HCT116 (cell line): ENCODE results near the gene FGGY. TPM values are rescaled to one million over a fixed set of nuclear protein-coding genes. Genes with fewer than 3 reads are reported as not detected.

Experiments
- ATAC-seq: fragments of 200-7000 bp; cut with Tn5 transposase; 2 replicates; pipeline ENCODE4 v1.9.1; 2020; ENCODE audit warnings: mild to moderate bottlenecking, moderate library complexity
- BruUV-seq: library from RNA; stranded (reverse); fragments of 400-500 nt; replicated peaks from 2 replicates; lab custom pipeline; 2021; lab: Mats Ljungman, UMichigan
- CTCF ChIA-PET: fragments of 300-600 bp; sonication (Branson Sonifier 250); formaldehyde crosslinking; loops from one replicate; lab custom pipeline; 2021; ENCODE audit warnings: antibody characterized with exemption; lab: Charles Lee
- POLR2A ChIA-PET: fragments of 300-600, 350-600 bp; sonication (Branson Sonifier 250); formaldehyde crosslinking; loops from one replicate; lab custom pipeline; 2021; ENCODE audit warnings: antibody characterized with exemption; lab: Charles Lee
- RAD21 ChIA-PET, 2 experiments: fragments of 300-600 bp; sonication (Branson Sonifier 250); formaldehyde crosslinking; loops; one replicate each; lab custom pipeline; 2023; ENCODE audit warnings: low total read pairs in 2 of 2; ENCODE audit not compliant: uncharacterized antibody in 2 of 2, unreplicated experiment in 2 of 2, low non-redundant PET in 1 of 2; lab: Charles Lee
- DNase-seq: peaks from one replicate; pipeline ENCODE4 v3.0.0-alpha.2; 2010; ENCODE audit warnings: low read depth, low spot score
- H2AFZ ChIP-seq: fragments of 200-600 bp; shearing (Covaris generic), sonication (generic); 2 replicates; pipeline ENCODE4 v1.6.1; 2017; ENCODE audit warnings: low read depth, mixed run types, mixed read lengths, antibody characterized with exemption, low read length; ENCODE audit not compliant: poor library complexity, severe bottlenecking
- H3K27ac ChIP-seq: 2 replicates; pipeline ENCODE4 v1.5.1; 2012; ENCODE audit warnings: low read depth, low read length
- H3K27me3 ChIP-seq: fragments of 200-600 bp; sonication (generic); 2 replicates; pipeline ENCODE4 v1.6.1; 2016; ENCODE audit warnings: mixed run types, low read length, mixed read lengths; ENCODE audit not compliant: insufficient read depth
- H3K36me3 ChIP-seq, 2 experiments: fragments of 200-500 bp in 1 of 2; fragments of 200-600 bp in 1 of 2; sonication (Bioruptor generic) in 1 of 2; sonication (generic) in 1 of 2; 2 replicates each; pipeline versions ENCODE4 v1.5.1 to v1.6.1; 2014 to 2016; ENCODE audit warnings: low read length in 2 of 2, inconsistent platforms in 1 of 2, mixed read lengths in 1 of 2, mixed run types in 1 of 2; ENCODE audit not compliant: insufficient read depth in 2 of 2, control insufficient read depth in 1 of 2
- H3K4me1 ChIP-seq, 2 experiments: fragments of 200-600 bp in 1 of 2; sonication (generic) in 1 of 2; 2 replicates each; pipeline versions ENCODE4 v1.5.1 to v1.6.1; 2012 to 2017; ENCODE audit warnings: low read length in 2 of 2, inconsistent platforms in 1 of 2, mild to moderate bottlenecking in 1 of 2, mixed read lengths in 1 of 2, mixed run types in 1 of 2, moderate library complexity in 1 of 2; ENCODE audit not compliant: insufficient read depth in 2 of 2, control insufficient read depth in 1 of 2
- H3K4me2 ChIP-seq: fragments of 200-600 bp; sonication (generic); 2 replicates; pipeline ENCODE4 v1.6.1; 2017; ENCODE audit warnings: mixed run types, low read length, mixed read lengths
- H3K4me3 ChIP-seq, 2 experiments: fragments of 200-600 bp in 1 of 2; sonication (generic) in 1 of 2; replicated peaks in 1 of 2; 2 replicates each; pipeline ENCODE4 v1.5.1; 2011 to 2016; ENCODE audit warnings: low read length in 2 of 2, control low read depth in 1 of 2, low read depth in 1 of 2, mild to moderate bottlenecking in 1 of 2, mixed read lengths in 1 of 2, mixed run types in 1 of 2
- H3K79me2 ChIP-seq: fragments of 200-600 bp; sonication (generic); 2 replicates; pipeline ENCODE4 v1.6.1; 2017; ENCODE audit warnings: mild to moderate bottlenecking, mixed run types, low read length, moderate library complexity, mixed read lengths; ENCODE audit not compliant: insufficient read depth
- H3K9ac ChIP-seq: fragments of 200-600 bp; sonication (generic); 2 replicates; pipeline ENCODE4 v1.6.1; 2016; ENCODE audit warnings: low read length, mixed read lengths
- H3K9me2 ChIP-seq: fragments of 200-600 bp; sonication (generic), shearing (Covaris generic); 2 replicates; pipeline ENCODE4 v1.6.1; 2017; ENCODE audit warnings: mixed run types, mild to moderate bottlenecking, moderate library complexity; ENCODE audit not compliant: insufficient read depth
- H3K9me3 ChIP-seq, 2 experiments: fragments of 200-500 bp in 1 of 2; fragments of 200-600 bp in 1 of 2; sonication (Bioruptor generic) in 1 of 2; sonication (generic) in 1 of 2; 2 replicates each; pipeline ENCODE4 v1.6.1; 2014 to 2017; ENCODE audit warnings: low read length in 2 of 2, mixed read lengths in 2 of 2, inconsistent platforms in 1 of 2, low read depth in 1 of 2, mild to moderate bottlenecking in 1 of 2, mixed run types in 1 of 2, moderate library complexity in 1 of 2; ENCODE audit not compliant: control insufficient read depth in 1 of 2, insufficient read depth in 1 of 2
- H4K20me1 ChIP-seq: fragments of 200-600 bp; sonication (generic), shearing (Covaris generic); 2 replicates; pipeline ENCODE4 v1.6.1; 2017; ENCODE audit warnings: mixed run types, mild to moderate bottlenecking, moderate library complexity; ENCODE audit not compliant: insufficient read depth
- ATF3 ChIP-seq: IDR thresholded peaks from 2 replicates; pipeline ENCODE4 v1.6.1; 2012
- CBX3 ChIP-seq: IDR thresholded peaks from 2 replicates; pipeline ENCODE4 v1.6.1; 2012; ENCODE audit warnings: low read depth
- CTCF ChIP-seq, 3 experiments: fragments of 200-600 bp in 1 of 3; sonication (generic) in 1 of 3; IDR thresholded peaks in 2 of 3; conservative IDR thresholded peaks in 1 of 3; 2 replicates each; pipeline ENCODE4 v1.5.1; 2012 to 2017; ENCODE audit warnings: low read depth in 2 of 3, low read length in 2 of 3, antibody characterized with exemption in 1 of 3, borderline replicate concordance in 1 of 3, control low read depth in 1 of 3, mild to moderate bottlenecking in 1 of 3, mixed read lengths in 1 of 3, mixed run types in 1 of 3, moderate library complexity in 1 of 3; ENCODE audit not compliant: insufficient read depth in 1 of 3
- EGR1 ChIP-seq: IDR thresholded peaks from 2 replicates; pipeline ENCODE4 v1.6.1; 2012; ENCODE audit warnings: low read depth
- ELF1 ChIP-seq: IDR thresholded peaks from 2 replicates; pipeline ENCODE4 v1.6.1; 2012; ENCODE audit warnings: low read depth, borderline replicate concordance
- EZH2phosphoT487 ChIP-seq: fragments of 200-600 bp; IDR thresholded peaks from 2 replicates; pipeline ENCODE4 v1.6.1; 2018; ENCODE audit warnings: antibody characterized with exemption, borderline replicate concordance
- FOSL1 ChIP-seq: IDR thresholded peaks from 2 replicates; pipeline ENCODE4 v1.6.1; 2012; ENCODE audit warnings: low read depth
- JUND ChIP-seq: IDR thresholded peaks from 2 replicates; pipeline ENCODE4 v1.6.1; 2012
- MAX ChIP-seq: IDR thresholded peaks from 2 replicates; pipeline ENCODE4 v1.6.1; 2012
- POLR2A ChIP-seq: IDR thresholded peaks from 2 replicates; pipeline ENCODE4 v1.7.0; 2011; ENCODE audit warnings: borderline replicate concordance; ENCODE audit not compliant: insufficient read depth, insufficient read length; ENCODE audit errors: extremely low read depth
- RAD21 ChIP-seq: IDR thresholded peaks from 2 replicates; pipeline ENCODE4 v1.6.1; 2012; ENCODE audit warnings: low read depth, mild to moderate bottlenecking
- REST ChIP-seq: IDR thresholded peaks from 2 replicates; pipeline ENCODE4 v1.6.1; 2012; ENCODE audit warnings: low read depth
- SP1 ChIP-seq: IDR thresholded peaks from 2 replicates; pipeline ENCODE4 v1.6.1; 2012; ENCODE audit warnings: low read depth
- TCF7L2 ChIP-seq: IDR thresholded peaks from 2 replicates; pipeline ENCODE4 v1.7.0; 2011; ENCODE audit warnings: borderline replicate concordance, inconsistent platforms; ENCODE audit not compliant: insufficient read depth, insufficient read length; ENCODE audit errors: extremely low read depth
- ZFX ChIP-seq: fragments of 450-650 bp; IDR thresholded peaks from 2 replicates; pipeline ENCODE4 v1.6.1; 2017
- ZNF274 ChIP-seq: fragments of 200-500 bp; sonication (Bioruptor generic); IDR thresholded peaks from 2 replicates; pipeline ENCODE4 v1.6.1; 2014; ENCODE audit warnings: mild to moderate bottlenecking, low read depth, low read length, inconsistent platforms
- intact Hi-C: fragments of 100-400 bp; cut with micrococcal nuclease; formaldehyde crosslinking; loops from 2 replicates; pipeline ENCODE4 v1.10.0; 2022
- total RNA-seq: library from RNA; stranded (reverse); gene quantifications from one replicate; pipeline ENCODE4 v1.2.1, GENCODE V29; 2021; ENCODE audit not compliant: unreplicated experiment

FGGY gene
- total RNA-seq, 1 experiment from 2014 or later = 10.6 TPM

GRCh38 chr1:59401581-59401980 is 104.7 kb downstream of the FGGY start:
- CTCF ChIA-PET = no interaction called here
- no peaks in the 10 kb centered on the region for H3K9me2 ChIP-seq
- no peaks in the 10 kb centered on the region for H3K27me3 ChIP-seq
- no peak overlapping the region for H3K4me3 ChIP-seq
- H3K4me2 ChIP-seq = no peak overlapping the region
- no peak for DNase-seq
- H3K9ac ChIP-seq = no peak overlapping the region
- H4K20me1 ChIP-seq = no peaks in the 10 kb centered on the region
- no peak for ATAC-seq
- H3K4me1 ChIP-seq = no peaks in the 10 kb centered on the region
- no peak for TF ChIP-seq MAX
- TF ChIP-seq EZH2phosphoT487 = no peak
- no peak for TF ChIP-seq ZNF274
- TF ChIP-seq ZFX = no peak
- no peak for TF ChIP-seq RAD21
- no peak for TF ChIP-seq SP1
- no peak for TF ChIP-seq JUND
- no peak for TF ChIP-seq CTCF (IDR thresholded peaks at IDR 0.05 in 2 of 3, conservative IDR thresholded peaks at IDR 0.05 in 1 of 3; ENCODE audit: borderline replicate concordance in 1 of 3, insufficient read depth in 1 of 3, low read depth in 2 of 3, low read length in 2 of 3)
- no peak for TF ChIP-seq TCF7L2
- no peak for TF ChIP-seq POLR2A
- no peak for TF ChIP-seq FOSL1
- no peak for TF ChIP-seq ELF1
- TF ChIP-seq ATF3 = no peak
- TF ChIP-seq EGR1 = no peak
- no peak for TF ChIP-seq REST
- no peak for TF ChIP-seq CBX3
- H3K27ac ChIP-seq = no peak overlapping the region
- no peaks in the 10 kb centered on the region for H3K36me3 ChIP-seq
- no peaks in the 10 kb centered on the region for H3K9me3 ChIP-seq
- POLR2A ChIA-PET = no interaction called here
- intact Hi-C loops = no loop called here
- no peaks in the 10 kb centered on the region for H3K79me2 ChIP-seq
- RAD21 ChIA-PET = no interaction called here
- no TSS peak for BruUV-seq
- H2AFZ ChIP-seq = no peak overlapping the region
